Tibial artery (tissue), 4 donors: Measurements from ENCODE around the gene GALR2.
"Not testable (repeated sequence)": the region's sequence is repeated elsewhere in the genome, so short reads cannot be mapped to it uniquely, and the experiment has no call there.

Experiments
- DNase-seq, 2 donors: peaks; one replicate each; pipeline ENCODE4 v3.0.0-alpha.2; 2019
- H3K27ac ChIP-seq, 2 donors: fragments of 200-600 bp; sonication (generic) in 1 of 2; 1 replicate in 1 of 2; 2 replicates in 1 of 2; pipeline ENCODE4 v1.5.1; 2018 to 2019; ENCODE audit warnings: mild to moderate bottlenecking in 1 of 2
- H3K27me3 ChIP-seq, 2 donors: fragments of 200-600 bp; sonication (generic) in 1 of 2; one replicate each; pipeline versions ENCODE4 v1.5.1 to v1.6.0; 2016 to 2019
- H3K36me3 ChIP-seq, 3 donors: fragments of 200-600 bp; sonication (generic) in 2 of 3; one replicate each; pipeline ENCODE4 v1.5.1; 2016 to 2019; ENCODE audit warnings: mild to moderate bottlenecking in 2 of 3
- H3K4me1 ChIP-seq, 4 donors: fragments of 200-600 bp; sonication (generic) in 2 of 4; 1 replicate in 3 of 4; 2 replicates in 1 of 4; pipeline ENCODE4 v1.5.1; 2016 to 2019
- H3K4me3 ChIP-seq, 2 donors: fragments of 200-600 bp; sonication (generic) in 1 of 2; 1 replicate in 1 of 2; 2 replicates in 1 of 2; pipeline ENCODE4 v1.5.1; 2018 to 2019; ENCODE audit warnings: mild to moderate bottlenecking in 2 of 2
- H3K9me3 ChIP-seq, 3 donors: fragments of 200-600 bp; sonication (generic) in 1 of 3; one replicate each; pipeline ENCODE4 v1.5.1; 2016 to 2019
- intact Hi-C: fragments of 100-400 bp; cut with DNase I; formaldehyde crosslinking; loops from one replicate; pipeline ENCODE4 v1.15.0; 2023; ENCODE audit warnings: low total_unique reads
- TF ChIP-seq, protein P1 (sequence below), 2 experiments: fragments of 200-600 bp in 1 of 2; fragments of 450-650 bp in 1 of 2; IDR thresholded peaks; one replicate each; pipeline ENCODE4 v1.5.1; 2017 to 2019; ENCODE audit warnings: antibody characterized with exemption in 2 of 2, mild to moderate bottlenecking in 1 of 2, moderate library complexity in 1 of 2

Gene GALR2

DNA sequence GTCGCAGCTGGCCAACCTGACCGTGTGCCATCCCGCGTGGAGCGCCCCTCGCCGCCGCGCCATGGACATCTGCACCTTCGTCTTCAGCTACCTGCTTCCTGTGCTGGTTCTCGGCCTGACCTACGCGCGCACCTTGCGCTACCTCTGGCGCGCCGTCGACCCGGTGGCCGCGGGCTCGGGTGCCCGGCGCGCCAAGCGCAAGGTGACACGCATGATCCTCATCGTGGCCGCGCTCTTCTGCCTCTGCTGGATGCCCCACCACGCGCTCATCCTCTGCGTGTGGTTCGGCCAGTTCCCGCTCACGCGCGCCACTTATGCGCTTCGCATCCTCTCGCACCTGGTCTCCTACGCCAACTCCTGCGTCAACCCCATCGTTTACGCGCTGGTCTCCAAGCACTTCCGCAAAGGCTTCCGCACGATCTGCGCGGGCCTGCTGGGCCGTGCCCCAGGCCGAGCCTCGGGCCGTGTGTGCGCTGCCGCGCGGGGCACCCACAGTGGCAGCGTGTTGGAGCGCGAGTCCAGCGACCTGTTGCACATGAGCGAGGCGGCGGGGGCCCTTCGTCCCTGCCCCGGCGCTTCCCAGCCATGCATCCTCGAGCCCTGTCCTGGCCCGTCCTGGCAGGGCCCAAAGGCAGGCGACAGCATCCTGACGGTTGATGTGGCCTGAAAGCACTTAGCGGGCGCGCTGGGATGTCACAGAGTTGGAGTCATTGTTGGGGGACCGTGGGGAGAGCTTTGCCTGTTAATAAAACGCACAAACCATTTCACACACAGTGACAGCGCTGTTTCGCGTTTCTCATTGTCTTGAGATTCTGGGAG is 2.4 kb downstream of the GALR2 start:
- H3K27me3 ChIP-seq = peaks cover 12 to 74% of the 10 kb centered on the region in 2 donors
- DNase-seq = peak in 1 of 2 donors; percentile 60
- no peak overlapping the region for H3K4me3 ChIP-seq
- TF ChIP-seq, protein P1, sequence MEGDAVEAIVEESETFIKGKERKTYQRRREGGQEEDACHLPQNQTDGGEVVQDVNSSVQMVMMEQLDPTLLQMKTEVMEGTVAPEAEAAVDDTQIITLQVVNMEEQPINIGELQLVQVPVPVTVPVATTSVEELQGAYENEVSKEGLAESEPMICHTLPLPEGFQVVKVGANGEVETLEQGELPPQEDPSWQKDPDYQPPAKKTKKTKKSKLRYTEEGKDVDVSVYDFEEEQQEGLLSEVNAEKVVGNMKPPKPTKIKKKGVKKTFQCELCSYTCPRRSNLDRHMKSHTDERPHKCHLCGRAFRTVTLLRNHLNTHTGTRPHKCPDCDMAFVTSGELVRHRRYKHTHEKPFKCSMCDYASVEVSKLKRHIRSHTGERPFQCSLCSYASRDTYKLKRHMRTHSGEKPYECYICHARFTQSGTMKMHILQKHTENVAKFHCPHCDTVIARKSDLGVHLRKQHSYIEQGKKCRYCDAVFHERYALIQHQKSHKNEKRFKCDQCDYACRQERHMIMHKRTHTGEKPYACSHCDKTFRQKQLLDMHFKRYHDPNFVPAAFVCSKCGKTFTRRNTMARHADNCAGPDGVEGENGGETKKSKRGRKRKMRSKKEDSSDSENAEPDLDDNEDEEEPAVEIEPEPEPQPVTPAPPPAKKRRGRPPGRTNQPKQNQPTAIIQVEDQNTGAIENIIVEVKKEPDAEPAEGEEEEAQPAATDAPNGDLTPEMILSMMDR (IDR thresholded peaks at IDR 0.05) = no peak
- peaks cover 0 to 52% (median 35%) of the 10 kb centered on the region in 4 donors for H3K4me1 ChIP-seq
- no peaks in the 10 kb centered on the region for H3K9me3 ChIP-seq
- H3K27ac ChIP-seq = no peak overlapping the region
- no peaks in the 10 kb centered on the region for H3K36me3 ChIP-seq
- intact Hi-C loops = no loop called here

DNA sequence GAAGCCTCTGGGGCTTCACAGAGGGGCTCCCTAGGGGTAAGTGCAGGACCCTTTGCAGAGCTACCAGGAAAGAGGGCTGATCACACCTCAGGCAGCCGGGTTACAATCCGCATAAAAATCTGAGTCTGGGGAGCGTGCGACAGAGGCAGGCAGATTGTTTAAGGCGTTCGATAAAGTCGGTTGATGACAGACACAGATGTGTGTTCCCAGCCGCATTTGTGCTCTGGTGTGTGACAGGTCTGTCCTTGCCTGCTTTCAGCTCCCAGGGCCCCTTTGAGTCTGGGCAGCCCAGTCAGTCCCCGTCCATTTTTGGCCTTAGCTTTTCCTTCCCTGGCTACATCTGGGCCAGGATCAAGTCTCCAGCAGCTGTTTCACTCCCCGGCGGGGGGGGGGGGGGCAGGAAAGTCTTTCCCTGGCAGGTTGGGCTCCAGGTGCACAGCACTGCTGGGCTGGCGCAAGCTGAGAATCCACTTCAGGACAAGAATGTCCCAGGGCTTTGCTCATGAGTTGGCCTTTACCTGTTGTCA is 3.1 kb downstream of the GALR2 start:
- peaks cover 12 to 74% of the 10 kb centered on the region in 2 donors for H3K27me3 ChIP-seq
- peaks cover 0 to 7% (median 0%) of the 10 kb centered on the region in 3 donors for H3K36me3 ChIP-seq
- intact Hi-C loops = no loop called here
- no peak overlapping the region for H3K27ac ChIP-seq
- no peak overlapping the region for H3K4me3 ChIP-seq
- no peak for DNase-seq
- TF ChIP-seq, protein P1 (IDR thresholded peaks at IDR 0.05) = no peak
- no peaks in the 10 kb centered on the region for H3K9me3 ChIP-seq
- peaks cover 0 to 52% (median 34%) of the 10 kb centered on the region in 4 donors for H3K4me1 ChIP-seq

DNA sequence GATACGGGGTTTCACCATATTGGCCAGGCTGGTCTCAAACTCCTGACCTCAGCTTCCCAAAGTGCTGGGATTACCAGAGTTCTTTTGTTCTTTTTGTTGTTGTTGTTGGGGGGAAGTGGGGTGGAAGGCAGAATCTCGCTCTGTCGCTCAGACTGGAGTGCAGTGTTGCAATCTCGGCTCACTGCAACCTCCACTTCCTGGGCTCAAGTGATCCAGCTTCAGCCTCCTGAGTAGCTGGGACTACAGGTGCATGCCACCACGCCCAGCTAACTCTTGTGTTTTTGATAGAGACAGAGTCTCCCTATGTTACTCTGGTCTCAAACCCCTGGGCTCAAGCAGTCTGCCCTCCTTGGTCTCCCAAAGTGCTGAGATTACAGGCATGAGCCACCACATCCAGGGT is 3.8 kb downstream of the GALR2 start:
- H3K9me3 ChIP-seq, H3K27ac ChIP-seq, H3K4me3 ChIP-seq, DNase-seq, intact Hi-C loops: not testable (repeated sequence)
- H3K36me3 ChIP-seq = peaks cover 0 to 14% (median 6%) of the 10 kb centered on the region in 3 donors
- peaks cover 12 to 73% of the 10 kb centered on the region in 2 donors for H3K27me3 ChIP-seq
- peaks cover 0 to 48% (median 30%) of the 10 kb centered on the region in 4 donors for H3K4me1 ChIP-seq

DNA sequence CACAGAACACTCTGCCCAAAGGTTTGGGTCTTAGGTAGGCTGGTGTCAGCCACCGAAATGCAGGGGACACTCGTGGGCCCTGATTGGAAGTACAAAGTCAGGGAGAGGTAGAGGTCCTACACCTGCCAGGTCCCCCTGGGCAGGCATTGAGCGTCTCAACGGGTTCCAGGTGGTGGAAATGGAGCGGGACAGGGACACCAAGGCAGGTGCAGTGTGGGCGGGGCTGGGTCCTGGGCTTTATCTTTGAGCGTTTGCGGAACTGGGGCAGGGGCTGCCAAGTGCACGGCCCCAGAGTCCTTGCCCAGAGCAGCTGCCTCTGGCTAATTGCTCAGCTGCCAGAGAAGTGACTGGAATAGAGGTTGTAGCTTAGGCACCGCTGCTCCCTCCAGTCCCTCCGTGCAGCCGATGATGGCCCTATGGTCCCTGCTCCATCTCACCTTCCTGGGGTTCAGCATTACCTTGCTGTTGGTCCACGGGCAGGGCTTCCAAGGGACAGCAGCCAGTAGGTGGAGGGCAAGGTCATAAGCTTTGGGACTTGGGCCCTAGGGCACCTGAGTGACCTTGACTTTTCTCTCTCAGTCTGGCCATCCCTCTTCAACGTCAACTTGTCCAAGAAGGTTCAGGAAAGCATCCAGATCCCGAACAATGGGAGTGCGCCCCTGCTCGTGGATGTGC is 4.4 kb downstream of the GALR2 start, which contains the start of gene ZACN:
ZACN (plus strand) TSS at position 323 of the 675 bp plus-strand sequence; CDS start at position 406, 83 bp downstream.
- Histone ChIP-seq H3K27me3 (peaks cover 12 to 66% of the 10 kb centered on the region in 2 donors), H3K4me1 (peaks cover 0 to 48% (median 30%) of the 10 kb centered on the region in 4 donors)
- no peak for DNase-seq

DNA sequence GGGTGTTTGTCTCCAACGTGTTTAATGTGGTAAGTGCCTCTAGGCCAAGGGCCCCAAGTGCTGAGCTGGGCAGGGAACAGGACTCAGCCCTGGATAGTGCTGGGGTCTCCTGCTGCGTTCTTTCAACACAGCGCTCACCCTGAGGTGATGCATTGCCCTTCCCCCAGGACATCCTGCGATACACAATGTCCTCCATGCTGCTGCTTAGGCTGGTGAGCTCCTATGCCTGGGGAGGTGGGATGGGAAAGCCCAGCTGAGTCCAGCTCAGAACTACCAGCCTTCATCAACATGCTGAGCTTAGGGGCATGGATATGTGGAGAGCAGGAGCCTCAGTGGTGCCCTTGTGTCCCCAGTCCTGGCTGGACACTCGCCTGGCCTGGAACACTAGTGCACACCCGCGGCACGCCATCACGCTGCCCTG is 5.0 kb downstream of the GALR2 start:
- Histone ChIP-seq H3K4me3 (no peak overlapping the region), H3K9me3 (no peaks in the 10 kb centered on the region), H3K27me3 (peaks cover 12 to 61% of the 10 kb centered on the region in 2 donors), H3K36me3 (peaks cover 11 to 26% (median 17%) of the 10 kb centered on the region in 3 donors), H3K27ac (no peak overlapping the region), H3K4me1 (peaks cover 0 to 42% (median 25%) of the 10 kb centered on the region in 4 donors)
- intact Hi-C loops = no loop called here
- no peak for DNase-seq
- TF ChIP-seq, protein P1 (IDR thresholded peaks at IDR 0.05) = no peak

More for the DNA sequence above, 4.4 kb downstream of the GALR2 start, which contains the start of gene ZACN:
- TF ChIP-seq, protein P1 (IDR thresholded peaks at IDR 0.05) = no peak
- intact Hi-C loops = no loop called here
- no peaks in the 10 kb centered on the region for H3K9me3 ChIP-seq
- H3K4me3 ChIP-seq = no peak within 1 kb of the TSS
- H3K27ac ChIP-seq = no peak within 1 kb of the TSS
- peaks cover 6 to 20% (median 13%) of the 10 kb centered on the region in 3 donors for H3K36me3 ChIP-seq
